HG02973 (cell line): Measurements from ENCODE around the gene FSIP1.

ENCODE experiments used
- ATAC-seq: cut with Tn5 transposase; IDR thresholded peaks from one replicate; pipeline ENCODE4 v1.9.1; 2021; ENCODE audit warnings: moderate library complexity; ENCODE audit not compliant: unreplicated experiment

The FSIP1 gene

GRCh38 chr15:39585389-39585841, 197.2 kb downstream of the FSIP1 start:
- ATAC-seq: no peak

GRCh38 chr15:39584662-39585388, 197.8 kb downstream of the FSIP1 start:
- no peak for ATAC-seq

- ATAC-seq: no peak
These were observed 198.4 kb downstream of the FSIP1 start for GRCh38 chr15:39584266-39584659.

GRCh38 chr15:39583596-39584265, 198.9 kb downstream of the FSIP1 start:
- no peak for ATAC-seq

- no peak for ATAC-seq
These were observed 199.6 kb downstream of the FSIP1 start for GRCh38 chr15:39582977-39583595.

- no peak for ATAC-seq
These were observed 200.2 kb downstream of the FSIP1 start for GRCh38 chr15:39582286-39582976.

GRCh38 chr15:39581793-39582285, 200.8 kb downstream of the FSIP1 start:
- ATAC-seq: no peak

GRCh38 chr15:39581242-39581792, 201.3 kb downstream of the FSIP1 start:
- no peak for ATAC-seq

- peak; percentile 16 for ATAC-seq
These were observed 202.0 kb downstream of the FSIP1 start, which contains the start of gene THBS1 for GRCh38 chr15:39580485-39581241. Gene THBS1 (plus strand): TSS chr15:39581079. CDS start chr15:39581858, 779 bp downstream.

- peak; percentile 90 for ATAC-seq
These were observed 202.5 kb downstream of the FSIP1 start for GRCh38 chr15:39580117-39580484.

- ATAC-seq: no peak
These were observed 203.0 kb downstream of the FSIP1 start for GRCh38 chr15:39579487-39580116.

- no peak for ATAC-seq
These were observed 203.7 kb downstream of the FSIP1 start for GRCh38 chr15:39578851-39579486.

GRCh38 chr15:39575180-39575579, 207.5 kb downstream of the FSIP1 start:
- no peak for ATAC-seq

GRCh38 chr15:39574427-39574826, 208.2 kb downstream of the FSIP1 start:
- ATAC-seq: no peak

GRCh38 chr15:39573844-39574243, 208.8 kb downstream of the FSIP1 start:
- no peak for ATAC-seq

GRCh38 chr15:39573287-39573686, 209.4 kb downstream of the FSIP1 start:
- ATAC-seq: no peak

GRCh38 chr15:39565851-39566250, 216.8 kb downstream of the FSIP1 start:
- ATAC-seq: no peak

- no peak for ATAC-seq
These were observed 217.5 kb downstream of the FSIP1 start for GRCh38 chr15:39564972-39565665.

- ATAC-seq: no peak
These were observed 224.2 kb downstream of the FSIP1 start for GRCh38 chr15:39558421-39558820.
